Fibroblast of skin of right quadriceps (primary cell): ENCODE measurements around the gene SLC25A33.
A peak's percentile ranks its signal among the peaks of the same experiment; 100 is the strongest.

Experiments
- DNase-seq: peaks from one replicate; pipeline ENCODE4 v3.0.0-alpha.2; 2013

SLC25A33 gene

GRCh38 chr1:9589144-9589718 lies 50.0 kb downstream of the SLC25A33 start:
- no peak for DNase-seq

GRCh38 chr1:9589719-9590157 lies 50.5 kb downstream of the SLC25A33 start:
- DNase-seq, result no peak

- DNase-seq, result no peak
Observed at GRCh38 chr1:9590201-9590600, 50.9 kb downstream of the SLC25A33 start.

GRCh38 chr1:9590945-9591668 lies 51.8 kb downstream of the SLC25A33 start:
- DNase-seq, result no peak

GRCh38 chr1:9591669-9592509 lies 52.6 kb downstream of the SLC25A33 start:
- no peak for DNase-seq

- DNase-seq, result no peak
Observed at GRCh38 chr1:9592510-9593075, 53.3 kb downstream of the SLC25A33 start.

GRCh38 chr1:9593147-9593491 lies 53.9 kb downstream of the SLC25A33 start:
- no peak for DNase-seq

GRCh38 chr1:9593492-9594465 lies 54.5 kb downstream of the SLC25A33 start:
- peak; percentile 76 for DNase-seq

GRCh38 chr1:9594471-9595155 lies 55.3 kb downstream of the SLC25A33 start:
- DNase-seq, result no peak

GRCh38 chr1:9595156-9595967 lies 56.1 kb downstream of the SLC25A33 start:
- DNase-seq, result no peak

GRCh38 chr1:9595968-9596340 lies 56.7 kb downstream of the SLC25A33 start:
- no peak for DNase-seq

- no peak for DNase-seq
Observed at GRCh38 chr1:9596415-9597123, 57.3 kb downstream of the SLC25A33 start.

GRCh38 chr1:9597361-9598315 lies 58.4 kb downstream of the SLC25A33 start:
- no peak for DNase-seq

GRCh38 chr1:9598316-9598700 lies 59.0 kb downstream of the SLC25A33 start:
- no peak for DNase-seq

- DNase-seq, result no peak
Observed at GRCh38 chr1:9599741-9600140, 60.5 kb downstream of the SLC25A33 start.

- DNase-seq, result no peak
Observed at GRCh38 chr1:9600861-9601834, 61.9 kb downstream of the SLC25A33 start.

- no peak for DNase-seq
Observed at GRCh38 chr1:9601942-9602793, 62.9 kb downstream of the SLC25A33 start.
